NCI-H1436 (cell line): ENCODE results near the gene CHKB.

Experiments used
- DNase-seq: peaks from one replicate; lab custom pipeline; 2025; lab: John Stamatoyannopoulos, UW

CHKB gene

GRCh38 chr22:50599816-50600455, 17.3 kb upstream of the CHKB start:
- peak; percentile 16 for DNase-seq

GRCh38 chr22:50597097-50597496, 14.4 kb upstream of the CHKB start:
- DNase-seq = no peak

GRCh38 chr22:50595189-50595588, 12.5 kb upstream of the CHKB start:
- DNase-seq = no peak

- no peak for DNase-seq
Observed at GRCh38 chr22:50587407-50587806, 4.8 kb upstream of the CHKB start.

- no peak for DNase-seq
Observed at GRCh38 chr22:50586416-50586815, 3.8 kb upstream of the CHKB start.

GRCh38 chr22:50585781-50586180, 3.1 kb upstream of the CHKB start:
- no peak for DNase-seq

- DNase-seq = no peak
Observed at GRCh38 chr22:50585238-50585637, 2.6 kb upstream of the CHKB start.

GRCh38 chr22:50584106-50585096, 1.8 kb upstream of the CHKB start:
- no peak for DNase-seq

- DNase-seq = no peak
Observed at GRCh38 chr22:50583294-50583861, 729 bp upstream of the CHKB start.

GRCh38 chr22:50581950-50582492, 628 bp downstream of the CHKB start:
- no peak for DNase-seq

- DNase-seq = no peak
Observed at GRCh38 chr22:50581031-50581949, 1.4 kb downstream of the CHKB start.

- no peak for DNase-seq
Observed at GRCh38 chr22:50579752-50580151, 2.9 kb downstream of the CHKB start.

- no peak for DNase-seq
Observed at GRCh38 chr22:50578776-50579310, 3.8 kb downstream of the CHKB start.

GRCh38 chr22:50577987-50578775, 4.5 kb downstream of the CHKB start, which contains the start of gene CPT1B:
Gene CPT1B (minus strand): TSS chr22:50578427. CDS start chr22:50577915, 512 bp downstream.
- no peak for DNase-seq

- DNase-seq = no peak
Observed at GRCh38 chr22:50577697-50577986, 5.0 kb downstream of the CHKB start.

GRCh38 chr22:50576806-50577696, 5.6 kb downstream of the CHKB start:
- DNase-seq = no peak

GRCh38 chr22:50576070-50576469, 6.6 kb downstream of the CHKB start:
- no peak for DNase-seq

GRCh38 chr22:50575426-50575941, 7.2 kb downstream of the CHKB start:
- no peak for DNase-seq

GRCh38 chr22:50574383-50574755, 8.3 kb downstream of the CHKB start:
- DNase-seq = no peak
